GM23338 (cell line): ENCODE measurements around the gene RIOK1.

Experiments used
- CREB1 ChIP-seq: fragments of 250-450 bp; sonication (Bioruptor Pico); IDR thresholded peaks from 2 replicates; pipeline ENCODE4 v1.5.0; 2020; ENCODE audit warnings: low read depth, mild to moderate bottlenecking, moderate library complexity
- EZH2 ChIP-seq: fragments of 200-600 bp; sonication (generic); IDR thresholded peaks from one replicate; pipeline ENCODE4 v1.8.0; 2017; ENCODE audit warnings: antibody characterized with exemption, mild to moderate bottlenecking, low read depth; ENCODE audit not compliant: unreplicated experiment
- POLR2AphosphoS5 ChIP-seq: IDR thresholded peaks from 2 replicates; pipeline ENCODE4 v1.6.1; 2016; ENCODE audit warnings: antibody characterized with exemption, low read depth
- TF ChIP-seq, protein P1 (sequence below), 2 experiments: fragments of 200-600 bp in 1 of 2; sonication (generic) in 1 of 2; conservative IDR thresholded peaks; 2 replicates each; pipeline versions ENCODE4 v1.5.1 to v1.6.1; 2016 to 2017; ENCODE audit warnings: antibody characterized with exemption in 2 of 2, low read depth in 2 of 2, mild to moderate bottlenecking in 2 of 2, moderate library complexity in 1 of 2
- TF ChIP-seq, protein P2 (sequence below): IDR thresholded peaks from one replicate; pipeline ENCODE4 v1.6.1; 2018; ENCODE audit warnings: antibody characterized with exemption; ENCODE audit not compliant: unreplicated experiment

DNA sequence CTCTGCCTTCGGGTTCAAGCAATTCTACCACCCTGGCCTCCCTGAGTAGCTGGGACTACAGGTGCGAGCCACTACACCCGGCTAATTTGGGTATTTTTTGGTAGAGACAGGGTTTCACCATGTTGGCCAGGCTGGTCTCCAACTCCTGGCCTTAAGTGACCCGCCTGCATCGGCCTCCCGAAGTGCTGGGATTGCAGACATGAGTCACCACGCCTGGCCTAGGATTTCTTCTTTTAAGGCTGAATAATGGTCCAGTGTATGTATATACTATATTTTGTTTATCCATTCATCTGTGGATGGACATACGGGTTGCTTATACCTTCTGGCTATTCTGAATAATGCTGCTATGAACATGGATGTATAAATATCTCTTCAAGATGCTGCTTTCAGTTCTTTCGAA lies 17.1 kb downstream of the RIOK1 start:
- TF ChIP-seq, protein P1, sequence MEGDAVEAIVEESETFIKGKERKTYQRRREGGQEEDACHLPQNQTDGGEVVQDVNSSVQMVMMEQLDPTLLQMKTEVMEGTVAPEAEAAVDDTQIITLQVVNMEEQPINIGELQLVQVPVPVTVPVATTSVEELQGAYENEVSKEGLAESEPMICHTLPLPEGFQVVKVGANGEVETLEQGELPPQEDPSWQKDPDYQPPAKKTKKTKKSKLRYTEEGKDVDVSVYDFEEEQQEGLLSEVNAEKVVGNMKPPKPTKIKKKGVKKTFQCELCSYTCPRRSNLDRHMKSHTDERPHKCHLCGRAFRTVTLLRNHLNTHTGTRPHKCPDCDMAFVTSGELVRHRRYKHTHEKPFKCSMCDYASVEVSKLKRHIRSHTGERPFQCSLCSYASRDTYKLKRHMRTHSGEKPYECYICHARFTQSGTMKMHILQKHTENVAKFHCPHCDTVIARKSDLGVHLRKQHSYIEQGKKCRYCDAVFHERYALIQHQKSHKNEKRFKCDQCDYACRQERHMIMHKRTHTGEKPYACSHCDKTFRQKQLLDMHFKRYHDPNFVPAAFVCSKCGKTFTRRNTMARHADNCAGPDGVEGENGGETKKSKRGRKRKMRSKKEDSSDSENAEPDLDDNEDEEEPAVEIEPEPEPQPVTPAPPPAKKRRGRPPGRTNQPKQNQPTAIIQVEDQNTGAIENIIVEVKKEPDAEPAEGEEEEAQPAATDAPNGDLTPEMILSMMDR (conservative IDR thresholded peaks at IDR 0.05; ENCODE audit: low read depth in 2 of 2) = no peak
- TF ChIP-seq POLR2AphosphoS5 (no peak), EZH2 (no peak), CREB1 (CRISPR knock-in tag) (no peak)
- TF ChIP-seq, protein P2, sequence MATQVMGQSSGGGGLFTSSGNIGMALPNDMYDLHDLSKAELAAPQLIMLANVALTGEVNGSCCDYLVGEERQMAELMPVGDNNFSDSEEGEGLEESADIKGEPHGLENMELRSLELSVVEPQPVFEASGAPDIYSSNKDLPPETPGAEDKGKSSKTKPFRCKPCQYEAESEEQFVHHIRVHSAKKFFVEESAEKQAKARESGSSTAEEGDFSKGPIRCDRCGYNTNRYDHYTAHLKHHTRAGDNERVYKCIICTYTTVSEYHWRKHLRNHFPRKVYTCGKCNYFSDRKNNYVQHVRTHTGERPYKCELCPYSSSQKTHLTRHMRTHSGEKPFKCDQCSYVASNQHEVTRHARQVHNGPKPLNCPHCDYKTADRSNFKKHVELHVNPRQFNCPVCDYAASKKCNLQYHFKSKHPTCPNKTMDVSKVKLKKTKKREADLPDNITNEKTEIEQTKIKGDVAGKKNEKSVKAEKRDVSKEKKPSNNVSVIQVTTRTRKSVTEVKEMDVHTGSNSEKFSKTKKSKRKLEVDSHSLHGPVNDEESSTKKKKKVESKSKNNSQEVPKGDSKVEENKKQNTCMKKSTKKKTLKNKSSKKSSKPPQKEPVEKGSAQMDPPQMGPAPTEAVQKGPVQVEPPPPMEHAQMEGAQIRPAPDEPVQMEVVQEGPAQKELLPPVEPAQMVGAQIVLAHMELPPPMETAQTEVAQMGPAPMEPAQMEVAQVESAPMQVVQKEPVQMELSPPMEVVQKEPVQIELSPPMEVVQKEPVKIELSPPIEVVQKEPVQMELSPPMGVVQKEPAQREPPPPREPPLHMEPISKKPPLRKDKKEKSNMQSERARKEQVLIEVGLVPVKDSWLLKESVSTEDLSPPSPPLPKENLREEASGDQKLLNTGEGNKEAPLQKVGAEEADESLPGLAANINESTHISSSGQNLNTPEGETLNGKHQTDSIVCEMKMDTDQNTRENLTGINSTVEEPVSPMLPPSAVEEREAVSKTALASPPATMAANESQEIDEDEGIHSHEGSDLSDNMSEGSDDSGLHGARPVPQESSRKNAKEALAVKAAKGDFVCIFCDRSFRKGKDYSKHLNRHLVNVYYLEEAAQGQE = no peak
